H1 (cell line): ENCODE results near the gene BRD7. TPM values are rescaled to one million over a fixed set of nuclear protein-coding genes. Genes with fewer than 3 reads are reported as not detected.

ENCODE experiments used
- CTCF ChIA-PET: fragments of 300-600 bp; sonication (Branson Sonifier 250); formaldehyde crosslinking; loops from one replicate; lab custom pipeline; 2021; ENCODE audit not compliant: partially characterized antibody; lab: Charles Lee
- POLR2A ChIA-PET: fragments of 300-600 bp; sonication (Branson Sonifier 250); formaldehyde crosslinking; loops from one replicate; lab custom pipeline; 2021; ENCODE audit warnings: inconsistent platforms; ENCODE audit not compliant: partially characterized antibody; lab: Charles Lee
- DNase-seq, 2 experiments: peaks; one replicate each; pipeline versions ENCODE4 v3.0.0 to v3.0.0-alpha.2; 2010 to 2022; ENCODE audit warnings: low spot score in 2 of 2, low read depth in 1 of 2, mixed read lengths in 1 of 2
- FAIRE-seq: peaks from 2 replicates; lab custom pipeline; 2011; peaks lifted over from hg19 to GRCh38; lab: Jason Lieb, UNC
- H2AFZ ChIP-seq: 2 replicates; pipeline ENCODE4 v1.8.1; 2012; ENCODE audit warnings: low read length, inconsistent platforms
- H2AK5ac ChIP-seq: 2 replicates; pipeline ENCODE4 v1.6.1; 2013; ENCODE audit warnings: low read depth, low read length
- H2BK120ac ChIP-seq: replicated peaks from 2 replicates; pipeline ENCODE3; 2013; ENCODE audit warnings: low read depth, low read length, inconsistent platforms
- H2BK12ac ChIP-seq: 2 replicates; pipeline ENCODE4 v1.6.1; 2013; ENCODE audit warnings: low read depth, low read length
- H2BK15ac ChIP-seq: 2 replicates; pipeline ENCODE4 v1.6.1; 2013; ENCODE audit warnings: low read length
- H2BK20ac ChIP-seq: 2 replicates; pipeline ENCODE4 v1.6.1; 2013; ENCODE audit warnings: low read length
- H2BK5ac ChIP-seq: 2 replicates; pipeline ENCODE4 v1.6.1; 2013; ENCODE audit warnings: low read depth, low read length
- H3K14ac ChIP-seq: 2 replicates; pipeline ENCODE4 v1.6.1; 2013; ENCODE audit warnings: inconsistent platforms; ENCODE audit not compliant: insufficient read length
- H3K18ac ChIP-seq: 2 replicates; pipeline ENCODE4 v1.6.1; 2013; ENCODE audit warnings: low read length; ENCODE audit errors: extremely low read depth
- H3K23ac ChIP-seq: 2 replicates; pipeline ENCODE4 v1.6.1; 2013; ENCODE audit warnings: inconsistent platforms; ENCODE audit not compliant: insufficient read length
- H3K23me2 ChIP-seq: 2 replicates; pipeline ENCODE4 v1.6.1; 2013; ENCODE audit warnings: low read depth, low read length
- H3K27ac ChIP-seq: 2 replicates; pipeline ENCODE4 v1.6.1; 2011; ENCODE audit warnings: low read depth, low read length, inconsistent platforms
- H3K27me3 ChIP-seq, 4 experiments: replicated peaks in 1 of 4; 1 replicate in 1 of 4; 2 replicates in 3 of 4; pipeline versions ENCODE4 v1.6.1 to v1.8.1; 2011 to 2013; ENCODE audit warnings: low read length in 3 of 4, mild to moderate bottlenecking in 3 of 4, inconsistent platforms in 2 of 4, mixed read lengths in 2 of 4, moderate library complexity in 1 of 4; ENCODE audit not compliant: control insufficient read depth in 3 of 4, insufficient read depth in 3 of 4; ENCODE audit errors: extremely low read depth in 1 of 4
- H3K36me3 ChIP-seq, 4 experiments: 2 replicates each; pipeline versions ENCODE4 v1.6.1 to v1.8.1; 2011 to 2013; ENCODE audit warnings: mild to moderate bottlenecking in 4 of 4, low read length in 3 of 4, moderate library complexity in 2 of 4, control low read depth in 1 of 4, inconsistent platforms in 1 of 4; ENCODE audit not compliant: insufficient read depth in 4 of 4, control insufficient read depth in 2 of 4
- H3K4ac ChIP-seq: replicated peaks from 2 replicates; pipeline ENCODE3; 2013; ENCODE audit warnings: low read length, low read depth, mixed read lengths, inconsistent platforms; ENCODE audit not compliant: insufficient read length
- H3K4me1 ChIP-seq, 4 experiments: replicated peaks in 1 of 4; 1 replicate in 1 of 4; 2 replicates in 3 of 4; pipeline versions ENCODE4 v1.6.1 to v1.8.1; 2011 to 2013; ENCODE audit warnings: low read length in 3 of 4, inconsistent platforms in 2 of 4, mixed read lengths in 1 of 4; ENCODE audit not compliant: insufficient read depth in 4 of 4, control insufficient read depth in 3 of 4
- H3K4me2 ChIP-seq, 2 experiments: 2 replicates each; pipeline versions ENCODE4 v1.6.1 to v1.8.1; 2011 to 2013; ENCODE audit warnings: low read depth in 2 of 2, low read length in 2 of 2, control low read depth in 1 of 2, inconsistent platforms in 1 of 2, mild to moderate bottlenecking in 1 of 2; ENCODE audit not compliant: insufficient read depth in 1 of 2
- H3K4me3 ChIP-seq, 4 experiments: fragments of 200-600, 300-600 bp in 1 of 4; sonication (generic), shearing (Covaris generic), sonication (Bioruptor Twin) in 1 of 4; 2 replicates each; pipeline versions ENCODE4 v1.5.1 to v1.8.1; 2011 to 2016; ENCODE audit warnings: low read length in 4 of 4, low read depth in 3 of 4, control low read depth in 2 of 4, inconsistent platforms in 2 of 4, mild to moderate bottlenecking in 2 of 4, mixed read lengths in 1 of 4, moderate library complexity in 1 of 4; ENCODE audit not compliant: insufficient read depth in 2 of 4; ENCODE audit errors: extremely low read depth in 1 of 4
- H3K56ac ChIP-seq: replicated peaks from 2 replicates; pipeline ENCODE3; 2013; ENCODE audit warnings: low read depth, mild to moderate bottlenecking, mixed read lengths, low read length, inconsistent platforms; ENCODE audit not compliant: insufficient read length
- H3K79me1 ChIP-seq: 2 replicates; pipeline ENCODE4 v1.6.1; 2013; ENCODE audit warnings: low read depth, low read length, control low read depth
- H3K79me2 ChIP-seq, 2 experiments: 2 replicates each; pipeline versions ENCODE4 v1.6.1 to v1.8.1; 2012 to 2013; ENCODE audit warnings: low read length in 2 of 2, mild to moderate bottlenecking in 2 of 2, inconsistent platforms in 1 of 2; ENCODE audit not compliant: insufficient read depth in 2 of 2, control insufficient read depth in 1 of 2
- H3K9ac ChIP-seq, 4 experiments: replicated peaks in 1 of 4; 1 replicate in 1 of 4; 2 replicates in 3 of 4; pipeline versions ENCODE4 v1.6.1 to v1.8.1; 2011 to 2013; ENCODE audit warnings: low read depth in 3 of 4, low read length in 3 of 4, control low read depth in 2 of 4, mild to moderate bottlenecking in 2 of 4, moderate library complexity in 2 of 4, inconsistent platforms in 1 of 4; ENCODE audit errors: extremely low read depth in 1 of 4
- H3K9me3 ChIP-seq, 2 experiments: 2 replicates each; pipeline versions ENCODE4 v1.6.1 to v1.8.1; 2012 to 2013; ENCODE audit warnings: mild to moderate bottlenecking in 2 of 2, moderate library complexity in 2 of 2, control low read depth in 1 of 2, inconsistent platforms in 1 of 2, low read depth in 1 of 2, low read length in 1 of 2, mixed read lengths in 1 of 2; ENCODE audit not compliant: insufficient read depth in 2 of 2
- H4K20me1 ChIP-seq, 2 experiments: replicated peaks in 1 of 2; 2 replicates each; pipeline versions ENCODE3 to v1.8.1; 2011 to 2013; ENCODE audit warnings: inconsistent platforms in 2 of 2, low read length in 2 of 2, mild to moderate bottlenecking in 1 of 2; ENCODE audit not compliant: insufficient read depth in 2 of 2, control insufficient read depth in 1 of 2
- H4K5ac ChIP-seq: 2 replicates; pipeline ENCODE4 v1.6.1; 2013; ENCODE audit warnings: low read length, low read depth, mixed read lengths, inconsistent platforms; ENCODE audit not compliant: insufficient read length
- H4K8ac ChIP-seq: 2 replicates; pipeline ENCODE4 v1.8.0; 2013; ENCODE audit warnings: mild to moderate bottlenecking, moderate library complexity, low read length, inconsistent platforms; ENCODE audit not compliant: insufficient read depth; ENCODE audit errors: extremely low read depth
- H4K91ac ChIP-seq: replicated peaks from 2 replicates; pipeline ENCODE3; 2013; ENCODE audit warnings: low read length, mixed read lengths, inconsistent platforms; ENCODE audit not compliant: insufficient read length
- ASH2L ChIP-seq: fragments of 200-600, 300-600 bp; sonication (generic); IDR thresholded peaks from one replicate; pipeline ENCODE4 v1.7.1; 2017; ENCODE audit warnings: low read length
- BACH1 ChIP-seq: IDR thresholded peaks from 2 replicates; pipeline ENCODE4 v1.6.1; 2012; ENCODE audit warnings: low read length, improper control_type of control experiment
- CBX5 ChIP-seq: fragments of 300-800, 300-1000 bp; sonication (generic); IDR thresholded peaks from 2 replicates; pipeline ENCODE4 v1.7.1; 2016; ENCODE audit warnings: antibody characterized with exemption, low read length, low read depth
- CHD2 ChIP-seq: IDR thresholded peaks from 2 replicates; pipeline ENCODE4 v1.6.1; 2012; ENCODE audit warnings: low read length, improper control_type of control experiment
- CREB1 ChIP-seq: IDR thresholded peaks from 2 replicates; pipeline ENCODE4 v1.6.1; 2012; ENCODE audit warnings: inconsistent platforms
- FOSL1 ChIP-seq: IDR thresholded peaks from 2 replicates; pipeline ENCODE4 v1.6.1; 2011; ENCODE audit warnings: mild to moderate bottlenecking, low read depth, low read length, moderate library complexity; ENCODE audit not compliant: insufficient read depth
- HDAC6 ChIP-seq: IDR thresholded peaks from one replicate; pipeline ENCODE4 v1.7.1; 2012; ENCODE audit warnings: low read depth, mild to moderate bottlenecking, inconsistent platforms, low read length, moderate library complexity
- KDM1A ChIP-seq: fragments of 200-600, 300-600 bp; sonication (generic); IDR thresholded peaks from 2 replicates; pipeline ENCODE4 v1.7.1; 2016; ENCODE audit warnings: mild to moderate bottlenecking, low read length, borderline replicate concordance
- KDM5A ChIP-seq: fragments of 200-600 bp; IDR thresholded peaks from 2 replicates; pipeline ENCODE4 v1.7.1; 2012; ENCODE audit warnings: mild to moderate bottlenecking, low read length, inconsistent platforms, mixed read lengths
- NRF1 ChIP-seq: IDR thresholded peaks from 2 replicates; pipeline ENCODE4 v1.6.1; 2011; ENCODE audit warnings: mild to moderate bottlenecking, low read depth, low read length, improper control_type of control experiment
- POU5F1 ChIP-seq: IDR thresholded peaks from 2 replicates; pipeline ENCODE4 v1.6.1; 2011; ENCODE audit warnings: low read depth, mild to moderate bottlenecking, low read length, moderate library complexity
- SIX5 ChIP-seq: IDR thresholded peaks from 2 replicates; pipeline ENCODE4 v1.6.1; 2011; ENCODE audit warnings: mild to moderate bottlenecking, low read depth, low read length
- SP1 ChIP-seq: IDR thresholded peaks from 2 replicates; pipeline ENCODE4 v1.6.1; 2011; ENCODE audit warnings: low read depth, low read length
- TAF1 ChIP-seq: IDR thresholded peaks from 2 replicates; pipeline ENCODE4 v1.6.1; 2011; ENCODE audit warnings: mild to moderate bottlenecking, low read depth, low read length
- TBP ChIP-seq: IDR thresholded peaks from 2 replicates; pipeline ENCODE4 v1.6.1; 2011; ENCODE audit warnings: low read depth, low read length, improper control_type of control experiment
- WGBS, 2 experiments: shearing (Covaris generic) in 1 of 2; methylation state at CpG; one replicate each; pipeline versions ENCODE4 v1.1.6 to v1.1.7; 2013 to 2015; ENCODE audit warnings: low lambda C conversion rate in 2 of 2, mixed read lengths in 2 of 2, inconsistent platforms in 1 of 2, low coverage in 1 of 2, missing lambda C conversion rate in 1 of 2; ENCODE audit not compliant: insufficient replicate concordance in 2 of 2, insufficient coverage in 1 of 2, insufficient read length in 1 of 2; ENCODE audit errors: extremely low coverage in 1 of 2, missing lambda C conversion rate in 1 of 2; 5-methylcytosine and 5-hydroxymethylcytosine counted together
- polyA plus RNA-seq, 7 experiments: library from polyadenylated mRNA; depleted of rRNA in 3 of 7; stranded (reverse) in 5 of 7; unstranded in 2 of 7; fragments of >200 nt in 5 of 7; fragments of 200-250 nt in 2 of 7; gene quantifications; 1 replicate in 5 of 7; 2 replicates in 1 of 7; 4 replicates in 1 of 7; pipeline versions ENCODE4 v1.2.1 to v1.2.3, GENCODE V29; 2011 to 2013; ENCODE audit warnings: missing spikeins in 2 of 7, mixed read lengths in 2 of 7
- total RNA-seq: library from RNA; stranded (reverse); fragmentation: NEBNext Ultra II Directional; extraction: Animal tissue kit (Norgen Biotek cat#: 25700); gene quantifications from 2 replicates; pipeline ENCODE4 v1.2.1, GENCODE V29; 2021

Gene BRD7
- total and polyA plus RNA-seq, 2 of the 8 experiments (the other 6 are each of a cell fraction or from before 2014, with no cell fraction given): 42.5 to 120 TPM

DNA sequence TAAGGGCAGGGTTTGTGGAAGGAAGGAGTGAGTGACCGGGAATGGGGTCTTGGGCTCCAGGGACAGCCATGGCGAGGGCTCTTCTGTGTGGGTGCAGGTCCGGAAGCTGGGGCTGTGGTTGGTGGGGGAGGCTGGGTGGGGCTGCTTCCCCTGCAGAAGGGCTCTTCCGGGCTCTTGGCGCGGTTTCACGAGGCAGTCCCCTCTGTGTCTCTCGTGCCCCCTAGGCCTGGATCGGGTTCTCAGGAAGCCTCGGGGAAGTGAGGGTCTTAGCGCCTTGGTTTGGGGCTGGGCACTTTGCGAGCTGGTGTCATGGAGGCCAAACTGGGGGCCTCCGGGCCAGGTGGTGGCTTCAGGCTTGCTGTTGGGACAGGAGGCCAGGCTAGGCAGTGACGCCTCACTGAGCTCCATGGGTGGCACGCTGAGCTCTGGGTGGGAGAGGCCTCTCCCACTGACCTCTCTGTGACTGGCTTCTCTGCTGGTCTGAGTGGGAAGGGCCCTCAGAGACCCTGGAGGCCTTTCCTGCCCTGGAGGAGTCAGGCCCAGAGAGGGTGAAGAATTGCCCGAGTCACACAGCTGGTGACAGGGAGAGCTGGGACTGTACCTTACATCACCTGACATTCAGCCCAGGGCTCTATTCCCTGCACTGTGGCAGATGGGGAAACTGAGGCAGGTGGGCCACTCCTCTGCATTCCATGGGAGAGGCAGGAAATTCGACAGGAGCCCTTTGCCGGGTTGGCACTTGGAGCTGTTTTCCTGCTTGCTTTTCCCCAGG, 94.3 kb downstream of the BRD7 start:
- no peak overlapping the region for H2AFZ ChIP-seq
- FAIRE-seq: no peak
- H3K4me2 ChIP-seq: no peak overlapping the region
- no peak overlapping the region for H3K9ac ChIP-seq
- no peak overlapping the region for H3K18ac ChIP-seq
- H3K4me1 ChIP-seq: peaks cover 0 to 2% (median 0%) of the 10 kb centered on the region in 4 experiments; a peak in 1 of 7 replicates
- 0 out of 2 replicates have a peak overlapping the region, but pooled peaks have one; percentile 73 for H2BK5ac ChIP-seq
- peaks cover 0 to 2% of the 10 kb centered on the region in 2 experiments for H4K20me1 ChIP-seq
- H3K27ac ChIP-seq: no peak overlapping the region
- H2AK5ac ChIP-seq: no peak overlapping the region
- WGBS, 2 experiments: 87% methylated on average over 15 of the region's 18 CpGs; no CpG with 5 or more reads in 1 of the 2 experiments
- no peak overlapping the region for H3K4ac ChIP-seq
- no peak for DNase-seq
- POLR2A ChIA-PET: interaction anchor here (0.6 kb wide), 1 partner anchor 320 kb away, joined by 3 read pairs; no protein-coding TSS in a partner anchor
- no peak overlapping the region for H2BK12ac ChIP-seq
- no peak overlapping the region for H2BK20ac ChIP-seq
- H4K8ac ChIP-seq: peak overlapping the region; percentile 45
- H3K27me3 ChIP-seq: no peaks in the 10 kb centered on the region
- no peaks in the 10 kb centered on the region for H3K79me2 ChIP-seq
- H3K4me3 ChIP-seq: no peak overlapping the region
- no peak overlapping the region for H2BK15ac ChIP-seq
- H2BK120ac ChIP-seq: no peak overlapping the region
- H3K23me2 ChIP-seq: no peaks in the 10 kb centered on the region
- no peak overlapping the region for H3K14ac ChIP-seq
- no peak overlapping the region for H3K23ac ChIP-seq
- 0 out of 2 replicates have a peak, but pooled peaks cover 3% of the 10 kb centered on the region for H3K79me1 ChIP-seq
- no peaks in the 10 kb centered on the region for H3K9me3 ChIP-seq
- no peaks in the 10 kb centered on the region for H3K36me3 ChIP-seq
- CTCF ChIA-PET: interaction anchor here (0.7 to 2.9 kb wide), 14 partner anchors 9 to 391 kb away, joined by 3 to 13 read pairs (median 4); partner anchors contain the start of genes ADCY7 and CNEP1R1
- no peak overlapping the region for H3K56ac ChIP-seq
- H4K5ac ChIP-seq: no peak overlapping the region
- H4K91ac ChIP-seq: no peak overlapping the region
- TF ChIP-seq CHD2 (no peak), BACH1 (no peak), FOSL1 (no peak), TAF1 (no peak), NRF1 (no peak), CREB1 (no peak), SIX5 (no peak), CBX5 (no peak), KDM1A (no peak), TBP (no peak), HDAC6 (no peak), SP1 (no peak), KDM5A (no peak), ASH2L (no peak), POU5F1 (no peak)
